ENCODE data around the gene C1orf159. TPM values are rescaled to one million over a fixed set of nuclear protein-coding genes. Genes with fewer than 3 reads are reported as not detected.

Gene C1orf159
- polyA plus RNA-seq, 2 of the 4 experiments (the other 2 are of a cell fraction): 4.0 to 10.2 TPM

DNA sequence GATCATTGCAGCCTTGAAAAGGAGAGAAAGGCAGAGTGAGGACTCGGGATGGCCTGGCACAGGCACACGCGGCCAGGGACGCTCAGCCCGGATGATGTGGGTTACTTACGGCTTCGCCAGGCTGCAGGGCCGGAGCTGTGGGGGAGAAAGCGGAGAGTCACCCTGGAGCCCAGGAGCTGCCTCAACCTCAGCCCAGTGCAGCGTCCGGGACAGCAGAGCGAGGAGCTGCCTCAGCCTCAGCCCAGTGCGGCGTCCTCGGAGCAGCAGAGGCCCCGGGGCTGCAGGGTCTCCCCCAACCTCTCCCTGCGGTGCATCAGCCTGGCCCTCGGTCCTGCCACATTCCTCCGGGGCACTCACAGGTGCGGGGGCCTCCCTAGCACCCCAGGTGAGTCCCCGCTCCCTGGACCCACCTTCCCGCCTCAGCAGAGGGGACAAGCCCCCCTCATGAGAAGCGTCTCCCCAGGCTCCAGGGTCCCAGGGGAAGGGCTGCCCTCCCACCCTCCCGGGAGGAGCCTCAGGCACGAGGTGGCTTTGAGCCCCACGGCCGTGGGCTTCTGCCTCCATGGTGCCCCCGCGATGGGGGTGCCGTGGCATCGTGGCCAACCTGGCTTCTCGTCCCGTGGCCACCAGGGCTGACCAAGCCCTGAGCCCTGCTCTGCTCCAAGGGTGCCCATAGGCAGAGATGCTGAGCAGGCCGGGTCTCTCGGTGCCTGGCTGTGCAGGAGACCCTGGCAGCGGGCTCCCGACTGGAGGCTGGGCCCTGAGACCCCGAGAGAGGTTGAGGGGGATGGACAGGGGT is 31.3 kb downstream of the C1orf159 start:
- 92% methylated on average over 12 of the region's 38 CpGs for WGBS (ENCODE audit: missing lambda C conversion rate)
- Histone ChIP-seq H3K9me3 (no peaks in the 10 kb centered on the region), H3K4me2 (no peak overlapping the region), H3K4me1 (peaks cover 8% of the 10 kb centered on the region; the same call in 1 of the 3 replicates), H3K4me3 (no peak overlapping the region), H3K27ac (no peak overlapping the region)
- POLR2A ChIA-PET: no interaction called here
- CTCF ChIA-PET: interaction anchor here (0.6 to 1.0 kb wide), 2 partner anchors 38 to 719 kb away, joined by 3 read pairs; no protein-coding TSS in a partner anchor
- ATAC-seq (no peak), FAIRE-seq (no peak), DNase-seq (ENCODE audit: low read depth in 1 of 2, low spot score in 1 of 2) (no peak)
- TF ChIP-seq HEYL (CRISPR knock-in tag; IDR thresholded peaks at IDR 0.05) (no peak), SMC3 (IDR thresholded peaks at IDR 0.05) (no peak), FOSL2 (IDR thresholded peaks at IDR 0.05) (no peak), FOSL2 (CRISPR knock-in tag; IDR thresholded peaks at IDR 0.05) (no peak), EP300 (IDR thresholded peaks at IDR 0.05) (no peak), MAZ (IDR thresholded peaks at IDR 0.05; ENCODE audit: borderline replicate concordance, low read depth, low read length) (no peak), ZFP36 (IDR thresholded peaks at IDR 0.05; ENCODE audit: borderline replicate concordance, partially characterized antibody) (no peak), NFE2L2 (conservative IDR thresholded peaks at IDR 0.05; ENCODE audit: low read length) (no peak), POLR2A (IDR thresholded peaks at IDR 0.05; ENCODE audit: low read length) (no peak), CHD4 (IDR thresholded peaks at IDR 0.05; ENCODE audit: borderline replicate concordance) (no peak), HOXA7 (CRISPR knock-in tag; IDR thresholded peaks at IDR 0.05) (no peak)
- TF ChIP-seq, protein P1, sequence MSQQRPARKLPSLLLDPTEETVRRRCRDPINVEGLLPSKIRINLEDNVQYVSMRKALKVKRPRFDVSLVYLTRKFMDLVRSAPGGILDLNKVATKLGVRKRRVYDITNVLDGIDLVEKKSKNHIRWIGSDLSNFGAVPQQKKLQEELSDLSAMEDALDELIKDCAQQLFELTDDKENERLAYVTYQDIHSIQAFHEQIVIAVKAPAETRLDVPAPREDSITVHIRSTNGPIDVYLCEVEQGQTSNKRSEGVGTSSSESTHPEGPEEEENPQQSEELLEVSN (IDR thresholded peaks at IDR 0.05; ENCODE audit: borderline replicate concordance, low read depth): no peak
- TF ChIP-seq, protein P2, sequence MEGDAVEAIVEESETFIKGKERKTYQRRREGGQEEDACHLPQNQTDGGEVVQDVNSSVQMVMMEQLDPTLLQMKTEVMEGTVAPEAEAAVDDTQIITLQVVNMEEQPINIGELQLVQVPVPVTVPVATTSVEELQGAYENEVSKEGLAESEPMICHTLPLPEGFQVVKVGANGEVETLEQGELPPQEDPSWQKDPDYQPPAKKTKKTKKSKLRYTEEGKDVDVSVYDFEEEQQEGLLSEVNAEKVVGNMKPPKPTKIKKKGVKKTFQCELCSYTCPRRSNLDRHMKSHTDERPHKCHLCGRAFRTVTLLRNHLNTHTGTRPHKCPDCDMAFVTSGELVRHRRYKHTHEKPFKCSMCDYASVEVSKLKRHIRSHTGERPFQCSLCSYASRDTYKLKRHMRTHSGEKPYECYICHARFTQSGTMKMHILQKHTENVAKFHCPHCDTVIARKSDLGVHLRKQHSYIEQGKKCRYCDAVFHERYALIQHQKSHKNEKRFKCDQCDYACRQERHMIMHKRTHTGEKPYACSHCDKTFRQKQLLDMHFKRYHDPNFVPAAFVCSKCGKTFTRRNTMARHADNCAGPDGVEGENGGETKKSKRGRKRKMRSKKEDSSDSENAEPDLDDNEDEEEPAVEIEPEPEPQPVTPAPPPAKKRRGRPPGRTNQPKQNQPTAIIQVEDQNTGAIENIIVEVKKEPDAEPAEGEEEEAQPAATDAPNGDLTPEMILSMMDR (IDR thresholded peaks at IDR 0.05): no peak

DNA sequence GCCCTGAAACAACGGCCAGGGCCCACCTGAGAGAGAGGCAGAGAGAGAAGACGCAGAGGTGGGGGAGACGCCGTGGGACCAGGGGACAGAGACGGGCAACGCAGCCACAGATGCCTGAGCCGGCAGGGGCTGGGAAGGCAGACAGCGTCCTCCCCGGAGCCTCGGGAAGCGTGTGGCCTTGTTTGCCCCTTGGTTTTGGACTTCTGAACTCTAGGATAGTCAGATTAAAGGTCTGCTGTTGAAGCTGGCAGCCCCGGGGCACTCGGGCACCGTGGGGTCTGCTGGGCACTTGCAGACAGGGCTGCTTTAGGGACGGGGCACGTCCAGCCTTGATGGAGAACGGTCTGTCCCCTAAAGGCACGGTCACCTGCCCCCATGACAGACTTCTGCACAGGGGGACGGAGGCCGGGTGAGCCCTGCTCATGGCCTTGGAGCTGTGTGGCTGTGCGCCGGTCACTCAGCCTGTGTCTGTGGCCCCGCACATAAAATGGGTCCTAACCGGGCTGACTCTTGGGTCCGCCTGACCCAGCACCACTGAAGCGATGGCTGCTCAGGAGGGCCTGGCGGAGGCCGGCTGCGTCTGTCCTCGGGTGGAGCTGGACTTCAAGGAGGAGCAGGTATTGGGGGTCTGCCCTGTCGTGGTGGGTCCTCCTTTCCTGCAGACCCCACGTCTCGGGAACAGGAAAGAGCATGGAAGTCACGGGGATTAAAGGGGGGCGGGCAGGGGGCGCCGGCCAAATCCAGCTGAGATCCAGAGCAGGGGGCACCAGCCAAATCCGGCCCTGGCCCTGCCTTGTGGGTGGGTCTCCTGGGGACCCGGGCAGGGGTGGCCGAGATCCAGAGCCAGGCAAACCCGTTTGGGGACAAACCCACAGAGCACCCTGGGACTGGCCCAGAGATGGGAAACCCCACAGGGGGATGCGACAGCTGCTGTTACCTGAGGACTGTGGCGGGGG is 32.2 kb downstream of the C1orf159 start:
- CTCF ChIA-PET: interaction anchor here (0.7 to 1.0 kb wide), 2 partner anchors 20 to 39 kb away, joined by 3 read pairs; no protein-coding TSS in a partner anchor
- H3K4me1 ChIP-seq: peaks cover 9% of the 10 kb centered on the region; the same call in 1 of the 3 replicates
- H3K9me3 ChIP-seq: no peaks in the 10 kb centered on the region
- ATAC-seq (no peak), DNase-seq (ENCODE audit: low read depth in 1 of 2, low spot score in 1 of 2) (no peak), FAIRE-seq (no peak)
- WGBS (ENCODE audit: missing lambda C conversion rate): 87% methylated on average over 24 of the region's 43 CpGs
- H3K27ac ChIP-seq: no peak overlapping the region
- H3K4me2 ChIP-seq: no peak overlapping the region
- POLR2A ChIA-PET: no interaction called here
- H3K4me3 ChIP-seq: no peak overlapping the region
- TF ChIP-seq SMC3 (IDR thresholded peaks at IDR 0.05): no peak
- no peak for TF ChIP-seq NR3C1 (IDR thresholded peaks at IDR 0.05)
- TF ChIP-seq, protein P3, sequence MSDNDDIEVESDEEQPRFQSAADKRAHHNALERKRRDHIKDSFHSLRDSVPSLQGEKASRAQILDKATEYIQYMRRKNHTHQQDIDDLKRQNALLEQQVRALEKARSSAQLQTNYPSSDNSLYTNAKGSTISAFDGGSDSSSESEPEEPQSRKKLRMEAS (IDR thresholded peaks at IDR 0.05): no peak
- TF ChIP-seq PHF8 (IDR thresholded peaks at IDR 0.05; ENCODE audit: borderline replicate concordance, low read depth): no peak
- no peak for TF ChIP-seq POLR2A (IDR thresholded peaks at IDR 0.05; ENCODE audit: low read length)

DNA sequence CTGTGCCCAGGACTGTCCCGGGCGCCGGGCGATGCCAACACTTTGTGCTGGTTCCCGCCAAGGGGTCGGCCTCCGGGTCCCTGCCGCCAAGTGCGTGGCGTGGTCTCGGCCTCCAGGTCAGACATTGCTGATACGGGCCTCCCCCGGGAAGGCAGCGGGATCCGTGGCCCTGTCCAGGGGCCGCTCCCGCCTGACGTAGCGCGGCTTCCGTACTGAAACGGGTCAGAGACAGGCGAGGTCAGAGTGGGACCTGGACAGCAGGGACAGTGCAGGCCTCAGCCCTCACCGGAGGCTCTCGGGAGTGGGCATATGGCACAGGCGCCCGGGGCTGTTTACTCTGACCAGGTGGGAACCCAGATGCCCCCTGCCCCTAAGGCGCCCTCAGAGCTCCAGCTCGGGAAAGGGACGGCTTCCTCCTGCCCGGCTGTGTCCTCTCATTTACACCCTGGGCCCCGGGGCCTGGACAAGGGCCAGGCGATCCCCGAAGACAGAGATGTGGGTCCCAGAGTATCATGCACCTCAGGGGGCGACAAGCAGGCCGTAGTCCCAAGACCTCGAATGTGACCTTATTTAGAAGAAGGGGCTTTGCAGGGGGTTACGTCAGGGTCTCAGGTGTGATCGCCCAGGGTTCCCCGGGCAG is 33.0 kb downstream of the C1orf159 start:
- H3K4me2 ChIP-seq: no peak overlapping the region
- CTCF ChIA-PET: interaction anchor here (1.1 to 1.5 kb wide), 2 partner anchors 15 to 98 kb away, joined by 3 to 4 read pairs; no protein-coding TSS in a partner anchor
- no peaks in the 10 kb centered on the region for H3K9me3 ChIP-seq
- DNase-seq (ENCODE audit: low read depth in 1 of 2, low spot score in 1 of 2) (no peak), FAIRE-seq (no peak), ATAC-seq (no peak)
- H3K4me3 ChIP-seq: no peak overlapping the region
- H3K4me1 ChIP-seq: peaks cover 9% of the 10 kb centered on the region; the same call in 1 of the 3 replicates
- POLR2A ChIA-PET: no interaction called here
- WGBS (ENCODE audit: missing lambda C conversion rate): 94% methylated on average over 13 of the region's 40 CpGs
- TF ChIP-seq RCOR1 (IDR thresholded peaks at IDR 0.05; ENCODE audit: low read depth, low read length): no peak
- no peak for TF ChIP-seq CHD2 (IDR thresholded peaks at IDR 0.05; ENCODE audit: low read length, partially characterized antibody)
- TF ChIP-seq, protein P2 (IDR thresholded peaks at IDR 0.05): no peak
- TF ChIP-seq SREBF2 (IDR thresholded peaks at IDR 0.05): no peak
- no peak for TF ChIP-seq NFE2L2 (conservative IDR thresholded peaks at IDR 0.05; ENCODE audit: low read length)
- TF ChIP-seq CEBPB (IDR thresholded peaks at IDR 0.05): no peak
- no peak for TF ChIP-seq RNF2 (IDR thresholded peaks at IDR 0.05; ENCODE audit: borderline replicate concordance, low read depth)
- TF ChIP-seq ZFP36 (IDR thresholded peaks at IDR 0.05; ENCODE audit: borderline replicate concordance, partially characterized antibody): no peak
- TF ChIP-seq RARB (CRISPR knock-in tag; IDR thresholded peaks at IDR 0.05): no peak
- no peak for TF ChIP-seq JUNB (IDR thresholded peaks at IDR 0.05)
- TF ChIP-seq KDM5A (IDR thresholded peaks at IDR 0.05): no peak
- no peak overlapping the region for H3K27ac ChIP-seq
